NCI-H1105 (cell line): Measurements from ENCODE around the gene WDR76.

Experiments used
- DNase-seq: peaks from one replicate; lab custom pipeline; 2025; lab: John Stamatoyannopoulos, UW

Gene WDR76

GRCh38 chr15:43913941-43914340, 87.1 kb downstream of the WDR76 start:
- no peak for DNase-seq

DNA sequence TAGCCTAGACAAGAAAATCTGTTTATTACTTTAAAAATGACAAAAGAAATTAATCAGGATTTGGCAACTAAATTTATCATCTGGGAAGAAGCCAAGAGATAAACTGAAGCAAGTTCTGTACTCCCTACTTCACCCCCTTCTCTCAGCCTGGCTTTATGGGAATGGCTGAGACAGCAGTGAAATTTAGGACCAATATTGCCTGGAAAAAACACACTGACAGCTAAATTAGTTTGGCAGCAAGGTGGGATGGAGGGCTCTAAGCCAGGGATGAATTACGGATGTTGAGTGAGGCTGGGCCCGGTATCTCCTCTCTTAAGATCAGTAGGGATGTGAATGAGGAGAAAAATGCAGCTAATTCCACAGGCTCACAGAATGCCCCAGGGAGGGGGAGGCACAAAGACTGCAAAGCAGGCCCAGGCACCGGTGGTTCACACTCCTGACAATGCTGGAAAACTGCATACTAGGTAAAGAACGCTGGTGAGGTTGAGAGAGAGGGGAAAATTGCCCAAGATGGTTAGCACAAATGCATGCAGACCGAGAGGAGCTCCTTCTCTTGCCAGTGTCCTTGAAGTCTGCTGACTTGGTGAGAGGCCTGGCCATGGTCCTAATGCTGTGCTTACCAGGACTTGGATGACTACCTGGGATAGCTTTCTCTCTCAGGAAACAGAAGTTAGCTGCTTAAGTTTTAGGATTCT, 89.0 kb downstream of the WDR76 start:
- DNase-seq: no peak

DNA sequence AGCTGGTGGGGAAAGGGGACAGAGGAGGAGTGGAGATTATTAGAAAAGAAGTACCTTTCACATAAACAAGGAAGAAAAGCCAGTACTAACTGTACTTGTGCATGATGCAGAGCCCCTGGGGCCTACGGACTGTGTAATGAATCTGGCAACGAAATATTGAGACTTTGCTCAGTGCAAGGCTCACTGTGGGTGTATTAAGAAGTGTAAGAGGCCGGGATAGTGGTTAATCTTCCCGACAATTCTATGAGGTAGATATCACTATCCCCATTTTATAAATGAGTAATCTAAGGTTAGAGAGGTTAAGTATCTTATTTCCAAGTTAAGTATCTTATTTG, 89.5 kb downstream of the WDR76 start:
- DNase-seq: no peak
